GM21717 (cell line): ENCODE results near the gene ANKH.

Source experiments
- ATAC-seq: cut with Tn5 transposase; IDR thresholded peaks from one replicate; pipeline ENCODE4 v1.9.1; 2021; ENCODE audit warnings: mild to moderate bottlenecking, moderate library complexity; ENCODE audit not compliant: unreplicated experiment

The ANKH gene

DNA sequence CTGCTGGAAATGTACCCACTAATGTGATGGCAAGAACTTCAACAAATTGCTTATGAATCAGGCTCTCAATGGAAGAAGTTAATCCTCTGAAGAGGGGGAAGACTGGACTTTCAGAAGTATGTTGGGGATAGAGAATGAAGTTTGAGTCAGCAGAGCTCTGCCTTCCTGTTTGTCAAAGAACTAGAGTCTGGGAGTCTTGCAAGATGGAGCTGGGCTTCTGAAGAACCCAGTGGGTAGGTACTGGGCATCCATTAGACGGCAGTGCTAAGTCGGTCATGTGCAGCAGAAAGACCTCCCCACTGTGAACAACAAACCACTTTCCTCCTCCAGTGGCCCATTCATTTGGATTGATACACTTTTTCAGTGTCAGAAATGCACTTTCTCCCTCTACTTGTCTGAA lies 172.4 kb downstream of the ANKH start:
- ATAC-seq, result no peak

- no peak for ATAC-seq
Observed at GRCh38 chr5:14698495-14698894, 173.1 kb downstream of the ANKH start.

DNA sequence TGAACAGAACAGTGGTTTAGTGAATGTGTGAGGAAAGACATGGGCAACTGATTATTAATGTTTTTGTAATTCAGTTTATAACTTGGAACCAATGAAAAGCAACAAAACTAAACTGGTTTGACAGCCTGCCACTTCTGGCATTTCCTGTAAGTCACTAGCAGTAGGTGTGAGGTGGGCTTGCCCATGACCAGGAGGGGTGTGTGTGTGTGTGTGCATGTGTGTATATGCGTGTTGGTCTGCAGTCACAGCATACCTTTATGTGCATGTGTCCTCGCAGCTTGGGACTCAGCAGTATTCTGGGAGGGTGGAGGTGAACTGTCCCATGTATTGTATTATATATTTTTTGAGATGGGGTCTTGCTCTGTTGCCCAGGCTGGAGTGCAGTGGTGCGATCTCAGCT lies 174.7 kb downstream of the ANKH start:
- ATAC-seq, result no peak

DNA sequence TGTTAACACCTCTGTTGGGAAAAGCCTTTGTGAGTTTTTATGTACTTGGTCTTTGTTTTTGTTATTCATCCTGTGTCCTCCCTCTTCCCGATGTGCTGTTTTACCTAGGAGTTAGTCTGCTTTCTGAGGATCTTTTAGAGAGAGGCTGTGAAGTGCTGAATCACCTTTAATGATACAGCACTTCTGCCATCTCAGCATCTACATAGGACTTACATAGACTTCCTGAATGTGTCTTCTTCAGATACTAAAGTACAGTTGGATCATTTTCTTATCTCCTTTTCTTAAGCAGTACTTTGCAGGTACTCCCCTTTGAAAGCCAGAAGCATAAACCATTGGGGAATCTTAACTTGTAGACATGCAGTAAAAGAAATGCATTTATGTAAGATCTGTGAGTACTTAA lies 175.5 kb downstream of the ANKH start:
- ATAC-seq, result no peak

GRCh38 chr5:14695152-14695551 lies 176.4 kb downstream of the ANKH start:
- no peak for ATAC-seq

- ATAC-seq, result no peak
Observed at GRCh38 chr5:14693070-14693469, 178.5 kb downstream of the ANKH start.

DNA sequence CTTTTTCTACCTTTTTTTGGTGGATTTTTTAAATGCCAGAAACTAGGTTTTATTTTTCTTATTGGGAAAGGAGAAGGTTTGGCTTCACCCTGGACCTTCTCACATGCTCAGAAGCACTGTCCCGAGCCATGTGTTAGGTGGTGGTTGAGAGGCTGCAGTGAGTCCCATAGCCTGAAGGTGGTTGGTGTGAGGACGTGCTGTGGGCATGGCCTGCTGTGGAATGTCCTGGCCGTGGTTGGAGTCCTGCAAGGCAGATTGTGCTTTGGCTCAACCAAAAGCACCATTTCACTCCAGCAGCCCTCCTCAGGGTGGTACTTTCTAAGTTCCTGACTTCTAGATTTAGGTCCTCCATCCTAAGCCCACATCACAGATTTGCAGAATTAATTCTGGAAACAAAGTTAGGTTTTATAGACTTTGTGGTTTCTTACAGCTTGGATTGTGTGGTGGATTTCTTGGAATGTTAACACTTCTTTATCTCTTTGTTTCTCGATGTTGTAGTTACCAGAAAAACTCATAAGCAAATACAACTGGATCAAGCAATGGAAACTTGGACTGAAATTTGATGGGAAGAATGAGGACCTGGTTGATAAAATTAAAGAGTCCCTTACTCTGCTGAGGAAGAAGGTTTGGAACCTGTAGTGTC lies 184.4 kb downstream of the ANKH start:
- no peak for ATAC-seq

DNA sequence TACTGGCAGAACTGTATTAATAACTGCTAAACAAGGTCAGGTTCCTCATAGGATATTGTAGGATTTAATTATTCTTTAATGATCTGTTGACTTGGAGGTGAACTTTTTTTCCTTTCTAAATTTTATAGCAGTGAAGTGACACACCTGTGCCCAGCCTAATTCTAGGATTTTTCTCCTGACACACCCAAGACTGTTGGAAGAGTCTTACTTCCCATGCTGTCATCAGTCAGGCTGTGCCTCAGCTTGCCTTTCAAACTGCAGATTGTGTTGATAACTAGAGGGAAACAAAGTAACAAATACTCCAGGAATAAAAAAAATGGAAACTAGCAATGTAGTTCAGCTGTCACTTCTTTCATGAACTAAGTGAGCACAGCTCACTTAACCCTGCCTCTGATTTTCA lies 185.1 kb downstream of the ANKH start:
- ATAC-seq, result no peak

GRCh38 chr5:14685757-14686156 lies 185.8 kb downstream of the ANKH start:
- ATAC-seq, result peak; percentile 92

GRCh38 chr5:14684757-14685156 lies 186.8 kb downstream of the ANKH start:
- ATAC-seq, result no peak

GRCh38 chr5:14683906-14684455 lies 187.6 kb downstream of the ANKH start:
- ATAC-seq, result no peak

- ATAC-seq, result no peak
Observed at GRCh38 chr5:14681236-14681752, 190.3 kb downstream of the ANKH start.

GRCh38 chr5:14679595-14679994 lies 192.0 kb downstream of the ANKH start:
- ATAC-seq, result no peak

GRCh38 chr5:14678773-14679334 lies 192.7 kb downstream of the ANKH start:
- no peak for ATAC-seq

DNA sequence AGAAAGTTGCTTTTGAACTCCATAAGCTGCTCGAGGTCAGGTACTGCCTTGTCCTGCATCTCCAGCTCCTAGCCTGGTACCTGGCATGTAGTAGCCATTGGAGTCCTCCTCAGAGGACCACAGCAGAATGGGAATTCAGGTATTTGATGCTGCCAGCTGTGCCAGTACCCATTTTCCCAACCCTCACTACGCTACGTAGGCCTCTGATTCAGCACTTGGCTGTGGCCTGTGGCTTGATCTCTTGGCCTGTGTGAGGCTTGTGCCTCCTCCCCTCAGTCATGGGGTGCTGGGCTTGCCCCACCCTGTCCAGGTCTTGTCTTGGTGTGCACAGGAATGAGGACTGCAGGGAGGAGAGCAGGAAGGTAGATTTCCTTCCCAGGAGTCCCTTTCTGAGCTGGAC lies 195.3 kb downstream of the ANKH start:
- peak; percentile 46 for ATAC-seq

- peak; percentile 53 for ATAC-seq
Observed at GRCh38 chr5:14675865-14676300, 195.7 kb downstream of the ANKH start.

DNA sequence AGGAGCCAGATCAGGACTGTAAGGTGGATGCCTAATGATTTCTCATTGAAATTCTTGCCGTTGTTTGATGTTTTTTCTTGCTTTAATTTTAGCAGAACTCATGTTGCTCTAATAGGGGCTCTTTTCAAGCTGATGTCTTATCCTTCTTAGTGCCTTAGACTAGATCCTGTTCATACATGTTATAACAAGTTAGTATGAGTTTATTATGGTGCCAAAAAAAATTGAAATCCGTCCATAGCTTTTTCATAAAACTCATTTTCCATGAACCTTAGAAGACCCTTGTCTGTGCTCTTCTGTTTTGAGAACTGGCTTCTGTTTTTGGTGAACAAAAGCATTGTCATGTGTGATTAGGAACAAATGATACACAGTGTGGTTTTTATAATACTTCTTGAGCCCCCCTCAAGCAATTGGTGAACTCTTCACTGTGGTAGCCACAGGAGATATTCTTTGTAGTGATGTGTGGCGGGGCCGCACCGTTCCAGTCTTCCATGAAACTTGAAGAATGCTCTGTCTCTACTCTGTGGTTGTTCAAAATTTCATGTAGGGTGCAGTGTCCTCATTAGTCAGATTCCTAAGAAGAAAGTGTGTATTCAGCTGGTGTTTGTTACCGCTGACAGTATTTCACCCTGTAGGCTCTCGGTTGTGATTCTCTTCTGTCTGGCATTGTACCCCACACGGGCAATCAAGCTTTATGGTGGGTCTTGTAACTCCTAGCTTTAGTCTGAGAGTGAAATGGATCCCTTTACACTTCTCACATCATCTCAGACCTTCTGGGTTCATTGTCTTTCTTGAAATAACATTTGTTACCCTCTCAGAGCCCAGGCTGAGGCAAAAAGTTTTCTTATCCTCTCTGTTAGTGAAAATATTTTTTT lies 196.4 kb downstream of the ANKH start:
- peak; percentile 3 for ATAC-seq

DNA sequence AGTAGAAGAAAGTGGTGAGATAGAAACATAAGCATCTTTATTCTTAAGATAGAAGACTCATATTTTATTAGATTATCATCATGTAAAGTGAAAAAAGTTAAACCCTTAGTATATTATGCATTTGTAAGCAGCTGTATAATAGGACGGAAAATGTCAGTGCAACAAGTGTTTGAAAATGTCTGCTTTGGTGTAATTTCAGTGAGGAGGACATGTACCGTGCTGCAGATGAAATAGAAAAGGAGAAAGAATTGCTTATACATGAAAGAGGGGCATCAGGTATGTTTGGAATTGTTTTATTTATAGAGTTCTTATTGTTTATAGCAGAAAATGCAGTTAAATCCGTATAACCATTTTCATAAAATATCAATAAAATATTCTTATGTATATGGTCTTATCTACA lies 198.1 kb downstream of the ANKH start:
- no peak for ATAC-seq

DNA sequence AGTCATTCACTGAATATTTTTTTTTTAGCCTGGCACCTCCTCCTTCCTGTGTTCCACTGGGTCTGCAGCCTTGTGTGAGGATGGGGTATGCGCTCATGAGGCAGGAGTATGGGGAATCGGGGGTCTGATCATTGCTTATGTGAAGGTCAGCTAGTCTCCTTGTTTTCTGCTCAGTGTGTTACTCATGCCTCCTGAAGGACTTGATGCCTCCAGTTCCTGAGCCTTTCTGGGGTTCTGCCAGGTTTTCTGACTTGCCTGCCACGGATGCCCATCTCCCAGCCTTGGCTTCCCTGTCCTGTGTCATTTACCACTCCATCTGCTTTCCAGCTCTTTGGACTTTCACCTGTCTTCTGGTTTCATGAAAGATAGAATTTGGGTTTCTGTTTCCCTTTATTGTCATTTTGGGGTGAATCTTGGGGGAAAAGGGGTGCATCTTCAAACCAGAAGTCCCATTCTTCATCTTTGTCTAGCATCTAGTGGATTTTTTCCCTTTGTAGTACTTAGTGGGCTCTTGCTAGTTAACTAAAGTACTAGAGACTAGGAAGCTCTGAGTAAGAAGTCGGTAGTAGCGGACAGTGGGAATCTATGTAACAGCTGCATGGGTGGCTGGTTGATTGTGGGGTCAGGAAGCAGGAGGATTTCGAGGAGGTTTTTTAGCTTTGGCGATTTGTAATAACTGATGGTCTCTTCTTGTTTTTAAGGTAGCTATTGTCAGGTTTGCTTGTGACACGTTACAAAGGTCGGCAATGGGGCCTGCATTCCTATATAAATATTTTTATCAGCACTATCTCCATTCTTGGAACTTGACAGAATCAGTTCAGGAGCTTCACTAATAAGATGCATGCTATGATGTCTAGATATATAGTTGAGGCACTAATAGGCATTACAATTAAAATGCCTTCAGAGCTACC lies 198.8 kb downstream of the ANKH start:
- ATAC-seq, result no peak

DNA sequence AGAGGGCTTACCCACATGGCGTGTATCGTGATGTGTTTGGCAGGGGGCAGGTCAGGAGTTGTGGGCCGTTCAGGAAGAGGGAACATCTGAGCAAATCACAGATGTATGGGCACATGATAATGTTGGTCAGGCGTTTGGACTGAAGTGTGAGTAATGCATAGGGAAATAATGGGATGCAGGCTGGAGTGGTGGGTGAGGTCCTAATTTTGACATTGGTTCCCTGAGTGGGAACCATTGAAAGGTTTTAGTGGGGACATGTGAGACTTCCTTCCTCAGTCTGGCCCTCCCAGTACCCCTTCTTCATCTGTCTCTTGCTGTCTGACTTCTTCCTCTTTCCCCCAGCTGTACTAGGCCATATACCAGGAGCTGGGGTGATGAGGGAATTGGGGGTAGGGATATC lies 199.5 kb downstream of the ANKH start:
- ATAC-seq, result no peak
